GM12891 (cell line): Measurements from ENCODE around the gene WDR91.

ENCODE experiments used
- PAX5 ChIP-seq: IDR thresholded peaks from 2 replicates; pipeline ENCODE4 v1.6.1; 2011; ENCODE audit warnings: low read length, moderate library complexity, mild to moderate bottlenecking; ENCODE audit not compliant: insufficient read depth, severe bottlenecking
- POLR2A ChIP-seq: IDR thresholded peaks from 2 replicates; pipeline ENCODE4 v1.6.1; 2011; ENCODE audit warnings: low read depth, low read length, control low read depth
- POLR2AphosphoS5 ChIP-seq: IDR thresholded peaks from 2 replicates; pipeline ENCODE4 v1.6.1; 2011; ENCODE audit warnings: low read depth, low read length, control low read depth
- POU2F2 ChIP-seq: IDR thresholded peaks from 2 replicates; pipeline ENCODE4 v1.6.1; 2011; ENCODE audit warnings: low read depth, mild to moderate bottlenecking, control low read depth, low read length, moderate library complexity
- SPI1 ChIP-seq: IDR thresholded peaks from 2 replicates; pipeline ENCODE4 v1.6.1; 2011; ENCODE audit warnings: low read depth, low read length, control low read depth
- TAF1 ChIP-seq: IDR thresholded peaks from 2 replicates; pipeline ENCODE4 v1.6.1; 2011; ENCODE audit warnings: low read depth, low read length, control low read depth

DNA sequence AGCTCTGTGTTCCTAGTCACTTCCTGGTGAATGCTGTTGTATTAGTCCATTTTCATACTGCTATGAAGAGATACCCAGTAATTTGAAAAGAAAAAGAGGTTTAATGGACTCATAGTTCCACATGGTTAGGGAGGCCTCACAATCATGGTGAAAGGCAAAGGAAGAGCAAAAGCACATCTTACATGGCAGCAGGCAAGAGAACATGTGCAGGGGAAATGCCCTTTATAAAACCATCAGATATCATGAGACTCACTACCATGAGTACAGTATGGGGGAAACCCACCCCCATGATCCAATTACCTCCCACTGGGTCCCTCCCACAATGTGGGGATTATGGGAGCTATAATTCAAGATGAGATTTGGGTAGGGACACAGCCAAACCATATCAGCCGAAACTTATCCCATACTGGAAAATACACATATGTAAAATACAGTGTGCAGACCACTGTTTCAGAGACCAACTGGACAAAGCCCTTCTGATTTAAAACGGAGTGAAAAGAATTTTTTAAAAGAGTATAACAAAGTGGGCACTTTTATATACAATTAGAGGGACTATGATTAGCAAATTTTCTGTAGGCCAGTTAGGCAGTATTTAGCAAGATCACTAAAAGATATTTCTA lies 48.8 kb downstream of the WDR91 start:
- TF ChIP-seq POLR2A (no peak), POLR2AphosphoS5 (no peak), POU2F2 (no peak), TAF1 (no peak), SPI1 (no peak), PAX5 (no peak)
